Ureter (tissue), 1 donor: Measurements from ENCODE around the gene MAP3K4. TPM values are rescaled to one million over a fixed set of nuclear protein-coding genes. Genes with fewer than 3 reads are reported as not detected.

Experiments used
- DNase-seq: peaks from one replicate; pipeline ENCODE4 v3.0.0-alpha.2; 2020; ENCODE audit warnings: low spot score
- total RNA-seq: library from RNA; stranded (reverse); gene quantifications from one replicate; pipeline ENCODE4 v1.2.4, GENCODE V29; 2023
- donor health status: DM: yes; HTN: yes; CAD: no.

MAP3K4 gene
- total RNA-seq, 1 donor from 2014 or later: 89.8 TPM

DNA sequence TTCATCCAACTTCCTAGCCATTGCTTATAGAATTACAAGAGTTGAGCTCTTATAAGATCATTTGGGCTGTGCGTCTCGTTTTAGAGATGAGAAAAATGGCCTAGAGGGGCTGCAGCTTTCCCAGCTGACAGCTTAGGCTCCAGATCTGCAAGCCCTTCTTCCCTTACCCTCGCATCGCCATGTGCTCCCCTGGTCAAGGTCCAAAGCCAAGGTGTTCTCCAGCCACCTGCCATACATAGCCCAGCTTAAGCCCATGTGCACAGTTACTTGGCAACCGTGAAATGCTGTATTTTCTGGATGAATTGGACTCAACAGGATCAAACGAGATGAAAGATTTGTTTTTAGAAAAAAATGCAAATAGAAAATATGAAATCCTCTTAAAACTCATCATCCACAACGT, 7.9 kb downstream of the MAP3K4 start:
- no peak for DNase-seq

DNA sequence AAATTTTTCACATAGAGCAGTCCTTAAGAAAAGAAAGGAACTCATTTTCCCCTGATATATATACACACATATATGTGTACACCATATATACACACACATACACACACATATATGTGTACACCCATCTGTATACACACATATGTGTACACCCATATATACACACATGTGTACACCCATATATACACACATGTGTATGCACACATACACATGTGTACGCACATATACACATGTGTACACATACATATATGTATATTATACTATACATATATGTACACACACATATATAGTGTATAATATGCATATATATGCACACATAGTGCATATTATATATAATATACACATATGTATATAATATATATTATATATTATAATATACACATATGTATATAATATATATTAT, 9.1 kb downstream of the MAP3K4 start:
- DNase-seq: no peak

DNA sequence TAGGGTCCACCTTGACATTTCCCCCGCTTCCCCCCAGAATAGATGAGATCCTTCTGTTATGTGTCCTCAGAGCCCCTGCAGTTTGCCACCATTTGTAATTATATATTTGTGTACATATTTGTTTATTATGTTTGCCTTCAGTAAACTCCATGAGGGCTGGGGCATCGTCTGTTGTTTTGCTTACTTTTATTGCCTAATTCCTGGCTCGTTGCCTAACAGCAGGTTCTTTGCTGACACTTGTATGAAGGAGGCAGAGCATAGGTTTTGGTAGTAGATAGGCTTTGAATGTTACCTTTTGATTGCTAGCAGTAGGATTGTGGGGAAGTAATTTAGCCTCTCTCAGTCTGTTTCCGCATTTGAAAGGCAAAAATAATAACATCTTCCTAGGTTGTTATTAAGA, 9.9 kb downstream of the MAP3K4 start:
- no peak for DNase-seq

DNA sequence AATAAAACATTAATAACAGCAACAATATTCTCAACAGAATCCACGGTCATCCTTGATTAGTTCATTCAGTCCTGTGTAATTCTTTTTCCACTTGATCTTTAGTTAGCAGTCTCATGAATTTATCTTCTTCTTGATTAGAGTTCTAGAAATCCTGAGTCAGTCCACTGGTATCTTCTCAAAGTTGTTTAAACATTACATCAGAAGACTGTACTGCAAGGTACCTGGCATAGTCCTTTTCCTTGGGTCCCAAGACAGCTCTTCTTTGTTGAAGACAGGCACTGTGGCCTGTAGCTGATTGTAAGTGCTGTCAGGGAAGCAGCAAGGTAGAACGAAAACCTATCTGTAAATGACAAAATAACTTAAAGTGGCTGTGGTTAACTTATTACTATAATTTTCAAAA, 11.8 kb downstream of the MAP3K4 start:
- DNase-seq: no peak

DNA sequence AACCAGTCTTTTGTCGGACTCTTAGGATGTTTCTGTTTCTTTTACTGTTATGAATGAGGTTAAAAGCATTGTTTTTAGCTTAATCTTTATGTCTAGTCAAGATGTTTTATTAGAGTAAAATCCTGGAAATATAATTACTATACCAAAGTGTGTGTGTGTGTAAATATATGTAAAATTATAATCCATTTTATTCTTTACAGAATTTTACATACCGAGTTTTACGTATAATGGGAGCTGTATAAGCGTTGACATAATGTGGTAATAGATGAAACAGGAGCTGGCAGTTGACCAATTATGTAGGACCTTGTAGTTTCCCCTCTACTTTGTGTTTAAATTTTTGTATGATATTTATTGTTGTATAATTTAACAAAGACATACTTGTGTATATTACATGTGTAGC, 16.7 kb downstream of the MAP3K4 start:
- no peak for DNase-seq

DNA sequence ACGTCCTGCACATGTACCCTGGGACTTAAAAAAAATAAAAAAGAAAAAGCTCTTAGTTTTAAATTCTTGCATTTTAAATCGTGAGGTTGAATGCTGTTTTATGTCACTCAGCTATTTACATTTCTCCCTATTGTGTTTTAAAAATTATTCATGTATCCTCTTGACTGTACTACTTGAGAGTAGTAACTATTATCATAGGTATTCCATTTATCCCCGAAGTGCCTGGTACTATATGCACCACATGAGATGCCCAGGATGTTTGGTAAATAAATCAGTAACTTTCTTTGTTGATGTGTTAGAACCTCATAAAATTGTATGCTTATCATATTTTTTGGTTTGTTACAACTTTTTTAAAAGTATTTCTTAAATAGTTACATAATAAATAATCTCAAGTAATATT, 18.4 kb downstream of the MAP3K4 start:
- no peak for DNase-seq

DNA sequence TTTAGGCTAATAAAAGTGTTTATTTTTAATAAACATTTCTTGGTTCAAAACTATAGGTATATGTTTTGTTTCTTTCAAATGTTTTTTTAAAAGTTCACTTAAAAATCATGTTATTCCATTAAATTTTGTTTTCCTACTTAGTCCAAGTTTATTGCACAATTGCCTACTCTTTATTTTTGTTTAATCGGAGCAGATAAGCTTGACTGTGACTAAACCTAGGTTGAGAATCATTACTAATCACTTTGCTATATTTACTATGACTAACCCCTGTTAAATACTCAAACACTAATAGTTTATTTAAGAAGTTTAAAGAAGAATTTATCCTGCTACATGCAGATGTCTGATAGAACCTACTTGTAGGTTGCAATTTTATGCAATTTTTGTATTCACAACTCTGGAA, 18.8 kb downstream of the MAP3K4 start:
- DNase-seq: no peak

DNA sequence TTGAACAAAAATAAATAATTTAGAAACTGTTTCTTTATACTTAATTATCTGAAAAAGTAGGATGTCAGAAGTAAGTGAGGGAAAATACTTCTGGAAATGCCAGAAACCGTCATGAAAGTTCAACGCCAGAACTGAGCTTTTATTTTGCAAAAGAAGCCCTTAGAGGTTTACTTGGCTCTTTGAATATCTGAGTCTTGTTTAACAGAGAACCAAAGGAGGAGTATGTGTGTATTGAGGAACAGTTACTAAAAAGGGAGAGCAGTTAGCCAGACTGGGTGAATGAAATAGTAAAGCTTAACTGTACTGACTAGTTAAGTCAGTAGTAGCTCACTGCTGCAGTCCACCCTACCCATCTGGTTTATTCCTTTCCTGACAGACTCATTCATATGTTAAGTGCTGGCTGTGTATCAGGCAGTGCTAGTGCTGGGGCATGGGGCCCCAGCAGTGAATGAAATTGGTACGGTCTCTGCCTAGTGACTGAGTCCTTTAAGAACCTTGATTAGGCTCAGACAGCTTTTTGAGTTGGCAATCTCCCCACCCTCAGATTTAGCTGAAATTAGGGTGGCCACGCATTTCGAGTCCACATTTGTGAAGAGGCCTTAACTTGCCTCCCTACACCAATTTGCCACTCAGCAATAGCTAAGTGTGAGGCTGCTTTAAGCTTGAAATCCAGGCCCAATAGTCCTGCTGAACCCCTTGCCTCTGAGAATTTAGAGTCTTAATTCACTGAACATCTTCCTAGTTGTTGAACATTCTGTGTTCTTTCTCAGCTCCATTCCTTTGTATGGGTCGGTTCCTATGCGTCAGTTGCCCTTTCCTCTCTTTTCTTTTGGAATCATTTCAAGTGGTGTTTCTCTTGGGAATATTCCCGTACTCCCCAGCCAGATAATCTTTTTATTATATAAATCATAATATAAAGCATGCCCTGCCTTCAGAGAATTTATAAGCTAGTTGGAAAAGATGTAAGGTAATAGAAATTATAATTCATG, 20.2 kb downstream of the MAP3K4 start:
- DNase-seq: no peak

DNA sequence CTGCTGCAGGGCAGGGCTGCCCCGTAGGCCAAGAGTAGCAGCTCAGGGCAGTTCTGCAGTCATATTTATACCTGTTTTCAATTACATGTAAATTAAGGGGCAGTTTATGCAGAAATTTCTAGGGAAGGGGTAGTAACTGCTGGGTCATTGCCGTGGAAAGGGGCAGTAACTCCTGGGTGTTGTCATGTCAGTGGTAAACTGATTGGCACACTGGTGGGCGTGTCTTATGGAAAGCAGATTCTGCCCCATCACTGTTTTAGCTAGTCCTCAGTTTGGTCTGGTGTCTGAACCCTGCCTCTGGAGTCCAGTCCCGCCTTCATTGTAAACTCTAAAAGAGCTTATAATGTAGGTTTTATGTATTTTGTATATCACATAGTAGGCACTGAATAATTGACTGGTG, 22.1 kb downstream of the MAP3K4 start:
- DNase-seq: no peak

DNA sequence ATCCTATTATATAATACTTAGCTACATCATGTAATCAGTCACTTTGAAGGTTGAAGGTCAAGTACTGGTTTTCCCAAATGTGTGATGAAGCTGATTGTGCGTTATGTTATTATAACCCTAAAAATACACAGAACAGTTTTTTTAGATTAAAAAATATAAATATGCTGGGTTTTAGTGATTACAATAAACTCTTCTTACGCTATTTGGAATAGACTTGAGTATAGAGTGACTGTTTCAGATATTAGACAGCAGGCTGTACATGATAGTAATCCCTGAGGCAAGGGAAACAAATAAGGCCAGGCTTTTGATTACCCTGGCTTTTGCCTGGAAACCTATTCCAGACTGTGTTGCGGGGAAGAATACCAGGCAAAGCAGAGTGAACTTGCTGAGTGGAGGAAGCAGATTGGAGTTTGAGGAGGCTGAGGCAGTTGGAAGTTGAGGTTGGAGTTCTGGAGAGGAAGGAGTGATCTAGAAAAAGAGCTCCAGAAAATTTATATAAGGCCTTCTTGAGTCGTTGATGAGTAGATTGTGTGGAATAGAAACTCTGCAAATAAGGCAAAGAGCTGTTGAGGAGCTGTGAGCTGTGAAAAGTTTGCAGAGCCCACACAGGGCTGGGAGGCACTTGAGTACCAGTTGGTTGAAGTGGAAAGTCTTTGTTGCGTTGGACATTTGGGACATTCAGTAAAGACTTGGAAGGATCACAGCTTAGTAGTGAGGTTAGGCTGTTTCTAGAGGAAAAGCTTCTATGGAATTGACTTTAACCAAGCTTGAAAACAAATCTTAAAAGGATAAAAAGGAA, 26.4 kb downstream of the MAP3K4 start:
- no peak for DNase-seq

DNA sequence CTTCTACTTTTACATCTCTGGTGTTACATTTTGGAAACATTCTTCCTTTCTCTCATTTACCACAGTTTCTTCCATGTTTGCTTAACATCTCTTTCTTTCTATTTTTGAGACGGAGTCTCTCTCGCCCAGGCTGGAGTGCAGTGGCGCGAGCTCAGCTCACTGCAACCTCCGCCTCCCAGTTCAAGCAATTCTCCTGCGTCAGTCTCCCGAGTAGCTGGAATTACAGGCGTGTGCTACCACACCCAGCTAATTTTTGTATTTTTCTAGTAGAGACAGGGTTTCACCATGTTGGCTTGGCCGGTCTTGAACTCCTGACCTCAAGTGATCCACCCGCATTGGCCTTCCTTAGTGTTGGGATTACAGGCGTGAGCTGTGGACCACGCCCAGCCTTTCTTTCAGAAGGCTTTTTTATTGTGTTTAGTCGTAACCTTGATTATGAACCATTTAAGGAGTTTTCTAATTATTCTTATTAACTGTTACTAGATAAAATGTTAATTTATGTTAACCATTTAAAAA, 27.8 kb downstream of the MAP3K4 start:
- DNase-seq: no peak

DNA sequence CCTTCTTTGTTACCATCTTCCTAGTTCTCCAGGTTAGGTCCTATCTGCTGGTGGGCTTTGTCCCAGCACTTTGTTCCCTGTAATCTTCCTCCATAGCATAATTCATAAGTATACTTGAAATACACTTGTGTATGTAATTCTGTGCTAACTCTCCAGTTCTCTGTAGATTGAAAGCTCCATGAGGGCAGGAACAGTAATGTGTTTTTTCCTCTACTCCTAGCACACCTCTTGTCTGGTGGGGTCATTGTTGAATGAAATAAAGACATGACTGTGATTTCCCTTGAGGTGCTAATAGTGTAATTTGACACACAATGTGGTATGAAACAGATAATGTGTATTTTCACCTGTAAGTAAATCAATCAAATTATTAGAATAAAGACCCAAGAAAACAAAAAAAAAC, 30.0 kb downstream of the MAP3K4 start:
- DNase-seq: no peak

DNA sequence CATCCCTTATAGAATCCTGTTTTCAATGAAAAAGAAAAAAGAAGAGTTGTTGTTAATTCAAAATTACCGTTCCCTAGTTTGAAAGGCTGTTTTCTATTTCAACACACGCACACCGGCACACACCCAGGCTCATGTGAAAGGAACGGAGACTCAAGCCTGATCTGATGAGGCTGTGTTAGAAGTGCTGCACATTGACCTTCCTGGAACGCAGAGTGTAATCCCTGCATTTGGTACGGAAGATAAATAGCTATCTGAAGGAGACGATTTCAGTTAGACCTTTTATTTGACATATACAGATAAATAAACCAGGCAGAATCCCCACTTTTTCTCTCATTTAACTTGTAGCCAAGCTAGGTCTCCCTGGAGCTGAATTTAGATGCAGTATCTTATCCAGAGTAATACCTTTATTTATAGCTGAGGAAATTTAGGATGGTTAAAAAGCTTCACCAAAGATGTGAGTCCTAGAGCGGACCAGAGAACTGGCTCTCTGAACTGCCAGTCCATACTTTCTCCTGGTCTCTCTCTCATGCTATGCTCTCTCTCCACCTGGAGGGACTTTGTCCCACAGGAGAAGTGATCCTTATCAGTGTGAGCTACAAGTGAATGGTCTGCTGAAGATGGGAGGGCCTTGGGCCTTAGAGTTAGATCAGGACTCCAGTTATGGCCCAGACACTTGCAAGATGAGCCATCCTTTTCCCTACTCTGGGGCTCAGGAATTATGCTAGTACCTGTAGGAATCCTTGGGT, 30.6 kb downstream of the MAP3K4 start:
- no peak for DNase-seq

DNA sequence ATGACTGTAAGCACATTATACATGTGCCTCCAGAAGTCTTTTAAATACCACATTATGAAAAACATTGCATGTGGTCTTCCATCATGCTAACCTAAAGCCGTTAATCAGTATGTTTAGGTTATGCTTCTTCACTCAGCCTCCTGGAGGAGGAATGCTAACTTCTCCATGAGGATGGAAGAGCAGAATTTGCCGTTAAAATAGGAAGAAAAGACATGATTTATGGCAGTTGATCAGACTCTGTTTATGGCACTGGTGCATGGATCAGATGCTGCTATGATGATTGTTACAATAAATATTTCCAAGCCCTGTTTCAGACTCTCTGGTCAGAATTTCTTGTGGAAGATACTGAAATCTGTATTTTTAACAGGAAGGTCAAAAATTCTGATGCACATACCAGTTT, 31.7 kb downstream of the MAP3K4 start:
- no peak for DNase-seq

DNA sequence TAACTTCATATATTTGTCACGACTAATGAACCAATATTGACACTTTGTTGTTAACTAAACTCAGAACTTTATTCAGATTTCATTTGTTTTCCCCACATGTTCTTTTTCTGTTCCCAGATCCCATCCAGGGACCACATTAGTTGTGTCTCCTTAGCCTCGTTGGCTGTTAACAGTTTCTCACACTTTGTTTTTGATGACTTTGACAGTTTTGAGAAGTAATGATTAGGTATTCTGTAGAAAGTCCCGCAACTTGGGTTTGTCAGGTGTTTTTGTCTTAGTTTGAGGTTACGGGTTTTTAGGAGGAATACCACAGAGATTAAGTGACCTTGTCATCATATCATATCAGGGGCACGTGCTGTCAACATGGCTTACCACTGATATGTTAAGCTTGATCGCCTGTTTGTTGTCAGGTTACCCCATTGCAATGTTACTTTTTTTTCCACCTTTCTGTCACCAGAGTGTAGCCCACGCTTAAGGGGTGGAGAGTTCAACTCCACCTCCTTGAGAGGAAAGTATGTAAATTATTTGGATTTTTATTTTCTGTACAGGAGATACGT, 32.9 kb downstream of the MAP3K4 start:
- DNase-seq: no peak

DNA sequence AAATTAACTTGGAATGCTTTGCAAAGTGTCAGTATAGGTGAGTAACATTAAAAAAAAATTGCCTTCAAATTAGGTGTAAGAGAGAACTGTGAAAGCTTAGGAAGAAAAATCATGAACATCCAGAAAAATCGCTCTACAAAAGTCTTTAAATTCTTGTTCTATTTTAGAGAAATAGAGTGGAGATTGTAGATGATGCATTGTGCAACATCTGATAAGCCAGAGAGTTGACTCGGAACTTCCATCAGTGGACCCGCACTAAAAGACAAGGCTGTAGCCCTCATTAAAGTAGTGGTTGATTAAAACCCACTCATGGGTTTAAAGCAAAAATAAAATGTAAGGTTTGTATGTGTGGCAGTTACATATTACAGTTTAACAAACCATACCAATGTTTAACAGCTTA, 35.8 kb downstream of the MAP3K4 start:
- no peak for DNase-seq

DNA sequence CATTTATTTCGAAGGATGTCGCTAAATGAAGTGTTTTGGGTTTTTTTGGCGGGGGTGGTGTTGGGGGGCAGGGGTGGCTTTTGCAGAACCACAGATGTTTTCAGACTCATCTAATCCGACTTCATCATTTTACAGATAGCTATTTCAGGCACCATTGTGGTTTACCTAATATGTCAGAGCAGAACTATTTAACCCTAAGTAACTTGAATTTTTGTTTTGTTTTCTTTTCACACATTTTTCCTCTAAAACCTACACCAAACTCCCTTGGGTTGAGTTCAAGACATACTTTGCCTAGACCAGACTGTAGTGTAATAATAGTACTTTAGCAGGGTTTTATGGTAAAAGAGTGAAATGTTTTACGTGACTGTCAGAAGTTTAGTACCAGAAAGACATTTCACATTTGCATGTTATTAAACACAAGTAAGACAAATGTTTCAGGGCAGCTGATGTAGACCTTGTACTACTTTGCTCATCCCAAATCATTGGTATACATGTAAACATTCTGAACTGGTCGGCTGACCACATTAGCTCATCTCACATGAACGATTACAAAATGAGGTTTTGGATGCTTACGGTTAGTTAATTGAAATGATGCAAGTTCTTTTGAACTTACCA, 37.7 kb downstream of the MAP3K4 start:
- DNase-seq: no peak

DNA sequence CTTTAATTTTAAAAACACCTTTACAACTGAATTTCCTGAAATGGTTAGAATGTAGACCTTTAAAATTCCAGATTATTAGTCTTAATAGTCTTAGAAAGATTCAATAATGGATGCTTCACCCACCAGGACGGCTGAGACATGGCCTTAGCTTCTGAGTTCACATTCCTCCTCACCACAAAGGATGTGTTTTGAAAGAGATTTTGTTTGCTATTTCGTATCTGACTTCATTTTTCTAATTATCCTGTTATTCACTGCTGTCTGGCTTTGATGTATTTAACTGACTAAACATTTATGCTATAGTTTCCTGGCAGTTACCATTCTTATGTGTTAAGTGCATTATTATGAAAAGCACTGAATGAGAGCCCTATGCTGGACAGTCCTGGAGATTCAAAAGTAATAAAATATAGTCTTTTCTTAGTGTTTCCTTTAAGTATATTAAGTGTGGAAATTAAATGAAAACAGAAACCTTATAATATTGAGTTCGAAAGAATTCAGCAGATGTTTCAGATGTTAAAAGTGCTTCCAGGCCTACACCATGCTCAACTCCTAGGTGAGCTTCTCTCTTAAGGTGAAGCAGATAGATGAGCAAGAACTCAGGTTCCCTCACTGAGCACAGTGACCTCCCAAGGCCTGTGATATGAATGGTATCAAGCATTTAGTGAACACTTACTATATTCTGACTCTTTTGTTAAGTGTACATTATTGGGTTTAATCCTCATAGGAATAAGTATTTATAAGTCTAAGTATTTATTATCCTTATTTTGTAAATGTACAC, 40.3 kb downstream of the MAP3K4 start:
- no peak for DNase-seq

DNA sequence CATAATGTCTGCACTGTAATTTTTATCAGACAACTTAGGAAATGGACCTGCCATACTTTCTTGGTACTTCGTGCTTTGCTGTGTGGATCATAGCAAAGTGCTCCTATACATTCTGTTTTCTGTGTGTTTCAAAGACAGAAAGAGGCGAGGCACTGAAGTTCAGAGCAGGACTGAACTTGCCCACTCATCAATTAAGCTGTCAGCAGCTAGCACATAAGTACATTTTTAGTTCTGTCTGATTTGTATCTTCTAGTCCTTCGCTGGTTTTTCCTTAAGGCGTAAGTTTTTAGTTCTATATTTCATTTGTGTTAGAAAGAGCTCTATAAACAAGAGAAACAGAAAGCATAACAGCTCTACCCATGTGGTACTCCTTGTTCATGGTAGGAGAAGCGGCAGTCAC, 42.1 kb downstream of the MAP3K4 start:
- DNase-seq: no peak

DNA sequence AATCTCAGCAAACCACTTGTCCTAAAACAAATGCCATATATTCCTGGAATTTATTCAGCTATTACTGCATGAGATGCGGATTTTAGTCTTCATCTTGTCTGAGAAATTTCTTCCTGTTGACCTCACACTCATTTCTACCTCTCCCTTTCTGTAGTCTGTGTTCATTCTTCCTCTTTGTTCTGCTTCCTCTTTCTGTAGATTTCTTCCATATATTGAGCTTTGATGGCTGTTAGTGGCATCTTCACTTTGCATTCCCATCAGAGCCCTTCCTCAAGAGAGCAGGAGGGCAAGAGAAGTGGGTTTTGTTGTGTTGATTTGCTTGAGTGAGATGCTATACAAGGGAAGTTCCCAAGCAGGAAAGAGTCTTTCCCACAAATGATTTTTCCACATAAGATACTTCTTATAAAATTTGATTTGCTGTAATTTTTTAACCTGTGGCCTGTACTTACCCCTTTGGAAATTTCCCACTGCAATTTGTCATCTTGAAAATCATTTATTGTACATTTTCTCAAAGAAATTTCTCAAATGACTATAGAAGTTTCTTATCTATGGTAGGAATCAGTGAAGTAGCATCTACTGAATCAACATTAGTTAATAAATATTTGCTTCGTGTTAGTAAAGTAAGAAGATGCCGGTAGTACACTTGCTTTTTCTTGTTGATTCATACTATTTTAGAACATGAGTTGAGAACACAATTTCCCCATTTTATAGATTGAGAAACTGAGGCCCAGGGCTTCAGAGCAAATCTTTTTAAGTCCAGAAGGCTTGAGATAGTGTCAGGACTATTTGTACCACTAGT, 43.8 kb downstream of the MAP3K4 start:
- no peak for DNase-seq
